SU-DHL-6 (cell line): ENCODE measurements around the gene PCDHGA6.
"Not testable (repeated sequence)": the region's sequence is repeated elsewhere in the genome, so short reads cannot be mapped to it uniquely, and the experiment has no call there.

ENCODE experiments used
- H2AFZ ChIP-seq: fragments of 200-600 bp; sonication (generic); 2 replicates; pipeline ENCODE4 v1.6.1; 2014; ENCODE audit warnings: low read depth, mild to moderate bottlenecking, moderate library complexity, mixed read lengths, antibody characterized with exemption, low read length; ENCODE audit not compliant: severe bottlenecking
- H3F3A ChIP-seq: fragments of 200-600 bp; shearing (Covaris generic); 2 replicates; pipeline ENCODE4 v1.6.0; 2016; ENCODE audit warnings: antibody characterized with exemption, mild to moderate bottlenecking; ENCODE audit not compliant: insufficient read depth
- H3K27ac ChIP-seq: fragments of 200-600 bp; sonication (generic); 2 replicates; pipeline ENCODE4 v1.5.1; 2016; ENCODE audit warnings: low read depth, mild to moderate bottlenecking, low read length, moderate library complexity, mixed read lengths
- H3K27me3 ChIP-seq: fragments of 200-600 bp; sonication (generic), shearing (Covaris generic); 2 replicates; pipeline ENCODE4 v1.6.0; 2014; ENCODE audit warnings: mild to moderate bottlenecking, low read length
- H3K36me3 ChIP-seq: fragments of 200-600 bp; sonication (generic); 2 replicates; pipeline ENCODE4 v1.6.1; 2014; ENCODE audit warnings: mild to moderate bottlenecking, low read length, mixed read lengths
- H3K4me2 ChIP-seq: fragments of 300-600, 200-600 bp; shearing (Covaris generic), sonication (generic); 2 replicates; pipeline ENCODE4 v1.6.0; 2014; ENCODE audit warnings: low read length, low read depth, mild to moderate bottlenecking; ENCODE audit not compliant: poor library complexity, severe bottlenecking
- H3K4me3 ChIP-seq: fragments of 200-600 bp; sonication (generic); 2 replicates; pipeline ENCODE4 v1.5.1; 2014; ENCODE audit warnings: antibody characterized with exemption, low read length, mild to moderate bottlenecking, mixed read lengths; ENCODE audit not compliant: insufficient read depth, poor library complexity, severe bottlenecking
- H3K79me2 ChIP-seq: fragments of 200-600 bp; sonication (generic); 2 replicates; pipeline ENCODE4 v1.6.1; 2014; ENCODE audit warnings: mild to moderate bottlenecking, low read length, moderate library complexity; ENCODE audit not compliant: insufficient read depth
- H3K9ac ChIP-seq: fragments of 200-600 bp; sonication (generic); 2 replicates; pipeline ENCODE4 v1.7.0; 2014; ENCODE audit warnings: mild to moderate bottlenecking, low read length
- H3K9me2 ChIP-seq: fragments of 200-600 bp; sonication (generic); replicated peaks from 2 replicates; pipeline ENCODE4 v1.6.1; 2014; ENCODE audit warnings: low read length; ENCODE audit not compliant: insufficient read depth
- H3K9me3 ChIP-seq: fragments of 200-600 bp; sonication (generic); 2 replicates; pipeline ENCODE4 v1.6.1; 2014; ENCODE audit warnings: low read length, mixed read lengths; ENCODE audit not compliant: insufficient read depth
- H4K20me1 ChIP-seq: fragments of 200-600 bp; sonication (generic); 2 replicates; pipeline ENCODE4 v1.6.1; 2014; ENCODE audit warnings: low read depth, mild to moderate bottlenecking, antibody characterized with exemption, low read length, moderate library complexity, mixed read lengths
- EZH2phosphoT487 ChIP-seq: fragments of 200-600 bp; sonication (generic), shearing (Covaris generic); conservative IDR thresholded peaks from 2 replicates; pipeline ENCODE4 v1.6.1; 2018; ENCODE audit warnings: mild to moderate bottlenecking, antibody characterized with exemption, low read length, moderate library complexity, mixed read lengths
- TF ChIP-seq, protein P1 (sequence below): fragments of 200-600 bp; sonication (generic); IDR thresholded peaks from one replicate; pipeline ENCODE4 v1.5.1; 2017; ENCODE audit warnings: antibody characterized with exemption, mild to moderate bottlenecking, low read length, moderate library complexity; ENCODE audit not compliant: insufficient read depth, poor library complexity, severe bottlenecking

PCDHGA6 gene

DNA sequence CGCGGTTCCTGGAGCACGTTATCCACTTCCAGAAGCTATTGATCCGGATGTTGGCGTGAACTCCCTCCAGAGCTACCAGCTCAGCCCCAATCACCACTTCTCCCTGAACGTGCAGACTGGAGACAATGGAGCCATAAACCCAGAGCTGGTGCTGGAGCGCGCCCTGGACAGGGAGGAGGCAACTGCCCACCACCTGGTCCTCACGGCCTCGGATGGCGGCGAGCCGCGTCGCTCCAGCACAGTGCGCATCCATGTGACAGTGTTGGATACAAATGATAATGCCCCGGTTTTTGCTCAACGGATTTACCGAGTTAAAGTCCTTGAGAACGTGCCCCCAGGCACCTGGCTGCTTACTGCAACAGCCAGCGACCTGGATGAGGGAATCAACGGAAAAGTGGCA, 29.7 kb downstream of the PCDHGA6 start:
- no peak overlapping the region for H2AFZ ChIP-seq
- H3K79me2 ChIP-seq = no peaks in the 10 kb centered on the region; the same call in 1 of the 2 replicates
- no peak overlapping the region for H3K4me3 ChIP-seq
- H3K36me3 ChIP-seq = peaks cover 22% of the 10 kb centered on the region
- H4K20me1 ChIP-seq = no peaks in the 10 kb centered on the region
- TF ChIP-seq, protein P1, sequence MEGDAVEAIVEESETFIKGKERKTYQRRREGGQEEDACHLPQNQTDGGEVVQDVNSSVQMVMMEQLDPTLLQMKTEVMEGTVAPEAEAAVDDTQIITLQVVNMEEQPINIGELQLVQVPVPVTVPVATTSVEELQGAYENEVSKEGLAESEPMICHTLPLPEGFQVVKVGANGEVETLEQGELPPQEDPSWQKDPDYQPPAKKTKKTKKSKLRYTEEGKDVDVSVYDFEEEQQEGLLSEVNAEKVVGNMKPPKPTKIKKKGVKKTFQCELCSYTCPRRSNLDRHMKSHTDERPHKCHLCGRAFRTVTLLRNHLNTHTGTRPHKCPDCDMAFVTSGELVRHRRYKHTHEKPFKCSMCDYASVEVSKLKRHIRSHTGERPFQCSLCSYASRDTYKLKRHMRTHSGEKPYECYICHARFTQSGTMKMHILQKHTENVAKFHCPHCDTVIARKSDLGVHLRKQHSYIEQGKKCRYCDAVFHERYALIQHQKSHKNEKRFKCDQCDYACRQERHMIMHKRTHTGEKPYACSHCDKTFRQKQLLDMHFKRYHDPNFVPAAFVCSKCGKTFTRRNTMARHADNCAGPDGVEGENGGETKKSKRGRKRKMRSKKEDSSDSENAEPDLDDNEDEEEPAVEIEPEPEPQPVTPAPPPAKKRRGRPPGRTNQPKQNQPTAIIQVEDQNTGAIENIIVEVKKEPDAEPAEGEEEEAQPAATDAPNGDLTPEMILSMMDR = no peak
- TF ChIP-seq EZH2phosphoT487 = no peak
- no peaks in the 10 kb centered on the region for H3F3A ChIP-seq
- no peak overlapping the region for H3K27ac ChIP-seq
- no peak overlapping the region for H3K4me2 ChIP-seq
- no peaks in the 10 kb centered on the region for H3K27me3 ChIP-seq
- peaks cover 37% of the 10 kb centered on the region; the same call in 1 of the 2 replicates for H3K9me3 ChIP-seq
- no peak overlapping the region for H3K9ac ChIP-seq
- H3K9me2 ChIP-seq = no peaks in the 10 kb centered on the region

DNA sequence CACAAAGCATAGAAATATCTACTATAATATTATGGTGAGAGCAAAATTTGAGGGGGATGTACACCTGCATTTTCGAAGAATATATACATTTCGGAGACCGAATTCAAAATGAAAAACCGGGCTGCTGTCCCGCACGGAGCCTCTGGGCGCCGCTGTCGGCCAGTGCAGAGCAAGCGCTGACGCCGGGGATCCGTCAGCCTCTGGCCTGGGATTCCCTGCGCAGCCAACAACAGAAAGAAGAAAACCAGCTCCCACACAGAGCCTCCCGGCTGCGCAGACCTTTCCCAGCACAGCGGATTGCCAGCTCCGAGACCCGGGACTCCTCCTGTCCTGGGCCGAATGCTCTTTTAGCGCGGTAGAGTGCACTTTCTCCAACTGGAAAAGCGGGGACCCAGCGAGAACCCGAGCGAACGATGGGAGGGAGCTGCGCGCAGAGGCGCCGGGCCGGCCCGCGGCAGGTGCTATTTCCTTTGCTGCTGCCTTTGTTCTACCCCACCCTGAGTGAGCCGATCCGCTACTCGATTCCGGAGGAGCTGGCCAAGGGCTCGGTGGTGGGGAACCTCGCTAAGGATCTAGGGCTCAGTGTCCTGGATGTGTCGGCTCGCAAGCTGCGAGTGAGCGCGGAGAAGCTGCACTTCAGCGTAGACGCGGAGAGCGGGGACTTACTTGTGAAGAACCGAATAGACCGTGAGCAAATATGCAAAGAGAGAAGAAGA, 34.3 kb downstream of the PCDHGA6 start, which contains the start of gene PCDHGB6:
TSS of gene PCDHGB6 (plus strand) at position 232 of the 716 bp plus-strand sequence. CDS start at position 414, 182 bp downstream.
- not testable (repeated sequence) for H3K27ac ChIP-seq, H3F3A ChIP-seq, H3K4me2 ChIP-seq, H2AFZ ChIP-seq, H3K9me2 ChIP-seq, H3K27me3 ChIP-seq, H3K79me2 ChIP-seq, H3K9ac ChIP-seq, H4K20me1 ChIP-seq, H3K4me3 ChIP-seq
- H3K36me3 ChIP-seq = peaks cover 12% of the 10 kb centered on the region
- peaks cover 23% of the 10 kb centered on the region; the same call in 1 of the 2 replicates for H3K9me3 ChIP-seq

DNA sequence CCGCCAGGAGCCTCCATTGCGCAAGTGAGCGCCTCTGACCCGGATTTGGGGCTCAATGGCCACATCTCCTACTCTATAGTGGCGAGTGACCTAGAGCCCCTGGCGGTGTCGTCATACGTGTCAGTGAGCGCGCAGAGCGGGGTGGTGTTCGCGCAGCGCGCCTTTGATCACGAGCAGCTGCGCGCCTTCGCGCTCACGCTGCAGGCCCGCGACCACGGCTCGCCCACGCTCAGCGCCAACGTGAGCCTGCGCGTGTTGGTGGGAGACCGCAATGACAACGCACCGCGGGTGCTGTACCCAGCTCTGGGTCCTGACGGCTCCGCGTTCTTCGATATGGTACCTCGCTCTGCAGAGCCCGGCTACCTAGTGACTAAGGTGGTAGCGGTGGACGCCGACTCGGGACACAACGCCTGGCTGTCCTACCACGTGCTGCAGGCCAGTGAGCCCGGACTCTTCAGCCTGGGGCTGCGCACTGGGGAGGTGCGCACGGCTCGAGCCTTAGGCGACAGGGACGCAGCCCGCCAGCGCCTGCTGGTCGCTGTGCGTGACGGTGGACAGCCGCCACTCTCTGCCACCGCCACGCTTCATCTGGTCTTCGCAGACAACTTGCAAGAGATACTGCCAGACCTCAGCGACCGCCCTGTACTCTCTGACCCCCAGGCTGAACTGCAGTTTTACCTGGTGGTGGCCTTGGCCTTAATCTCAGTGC, 36.1 kb downstream of the PCDHGA6 start:
- Histone ChIP-seq H3K4me2 (no peak overlapping the region), H2AFZ (no peak overlapping the region), H3K27ac (no peak overlapping the region), H3K36me3 (peaks cover 12% of the 10 kb centered on the region), H3K4me3 (no peak overlapping the region), H3K9me2 (no peaks in the 10 kb centered on the region), H3K27me3 (no peaks in the 10 kb centered on the region), H3K79me2 (peaks cover 3% of the 10 kb centered on the region; the same call in 1 of the 2 replicates), H4K20me1 (no peaks in the 10 kb centered on the region), H3K9ac (no peak overlapping the region), H3K9me3 (peaks cover 21% of the 10 kb centered on the region; the same call in 1 of the 2 replicates), H3F3A (no peaks in the 10 kb centered on the region)
- TF ChIP-seq, protein P1 = no peak
- TF ChIP-seq EZH2phosphoT487 = no peak
